ENCODE measurements around the gene STAT2.
"Not testable (repeated sequence)": the region's sequence is repeated elsewhere in the genome, so short reads cannot be mapped to it uniquely, and the experiment has no call there.

STAT2 gene

GRCh38 chr12:56332512-56333196 is 27.3 kb downstream of the STAT2 start:
- FAIRE-seq (no peak), DNase-seq (ENCODE audit: extremely low spot score, insufficient read length, low read depth) (no peak)

DNA sequence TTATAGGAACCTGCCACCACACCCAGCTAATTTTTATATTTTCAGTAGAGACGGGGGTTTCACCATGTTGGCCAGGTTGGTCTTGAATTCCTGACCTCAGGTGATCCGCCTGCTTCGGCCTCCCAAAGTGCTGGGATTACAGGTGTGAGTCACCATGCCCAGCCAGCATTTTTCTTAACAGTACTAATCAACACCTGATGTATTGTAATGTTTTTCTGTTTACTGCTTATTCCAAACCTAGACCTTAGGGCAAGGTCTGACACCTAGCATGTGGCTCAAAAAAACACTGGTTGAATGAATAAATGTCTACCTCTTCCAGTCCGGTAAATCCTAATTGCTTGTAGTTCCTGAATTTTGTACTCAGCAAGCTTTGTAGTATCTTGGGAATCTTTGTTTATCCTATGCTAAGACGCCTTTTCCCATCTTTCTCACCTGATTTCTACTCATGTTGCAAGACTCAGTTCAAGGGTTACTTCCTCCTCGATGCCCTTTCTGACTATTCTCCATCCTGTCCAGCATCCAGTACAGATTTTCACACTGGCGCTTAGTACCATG is 28.9 kb downstream of the STAT2 start:
- DNase-seq (ENCODE audit: extremely low spot score, insufficient read length, low read depth) (no peak), FAIRE-seq (no peak)

DNA sequence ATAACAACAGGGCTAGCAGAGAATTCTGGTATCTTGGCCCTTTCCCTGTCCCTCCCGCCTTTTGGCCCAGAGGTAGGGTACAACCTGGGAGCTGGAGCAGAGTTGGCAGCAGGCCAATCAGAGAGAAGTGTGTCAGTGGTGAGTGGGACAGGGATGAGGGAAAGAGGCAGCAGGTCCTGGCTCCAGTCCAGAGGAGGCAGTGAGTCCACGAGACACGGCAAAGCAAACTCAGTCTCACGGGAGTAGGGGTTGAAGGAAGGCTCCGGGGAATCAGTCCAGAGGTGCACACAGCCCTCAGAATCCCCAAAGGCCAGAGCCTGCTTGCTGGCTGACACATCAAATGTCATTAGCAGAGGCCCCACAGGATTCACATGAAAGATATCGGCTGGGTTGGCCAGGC is 33.4 kb downstream of the STAT2 start:
- no peak for FAIRE-seq
- no peak for DNase-seq (ENCODE audit: extremely low spot score, insufficient read length, low read depth)

- DNase-seq (ENCODE audit: extremely low spot score, insufficient read length, low read depth): no peak
- no peak for FAIRE-seq
Observed at GRCh38 chr12:56326126-56326525, 33.8 kb downstream of the STAT2 start.

GRCh38 chr12:56324206-56324605 is 35.7 kb downstream of the STAT2 start:
- FAIRE-seq: no peak
- DNase-seq (ENCODE audit: extremely low spot score, insufficient read length, low read depth): no peak

DNA sequence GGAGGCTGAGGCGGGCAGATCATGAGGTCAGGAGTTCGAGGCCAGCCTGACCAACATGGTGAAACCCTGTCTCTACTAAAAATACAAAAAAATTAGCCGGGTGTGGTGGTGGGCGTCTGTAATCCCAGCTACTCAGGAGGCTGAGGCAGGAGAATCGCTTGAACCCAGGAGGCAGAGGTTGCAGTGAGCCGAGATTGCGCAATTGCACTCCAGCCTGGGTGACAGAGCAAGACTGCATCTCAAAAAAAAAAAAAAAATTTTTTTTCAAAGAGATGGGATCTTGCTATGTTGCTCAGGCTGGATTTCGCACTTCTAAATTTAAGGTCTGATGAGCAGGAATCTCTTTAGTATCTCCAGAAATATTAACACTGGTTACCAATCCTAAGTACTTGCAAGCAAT is 38.3 kb downstream of the STAT2 start:
- not testable (repeated sequence) for DNase-seq (ENCODE audit: extremely low spot score, insufficient read length, low read depth); FAIRE-seq

GRCh38 chr12:56321027-56321426 is 38.9 kb downstream of the STAT2 start:
- FAIRE-seq (no peak), DNase-seq (ENCODE audit: extremely low spot score, insufficient read length, low read depth) (no peak)

DNA sequence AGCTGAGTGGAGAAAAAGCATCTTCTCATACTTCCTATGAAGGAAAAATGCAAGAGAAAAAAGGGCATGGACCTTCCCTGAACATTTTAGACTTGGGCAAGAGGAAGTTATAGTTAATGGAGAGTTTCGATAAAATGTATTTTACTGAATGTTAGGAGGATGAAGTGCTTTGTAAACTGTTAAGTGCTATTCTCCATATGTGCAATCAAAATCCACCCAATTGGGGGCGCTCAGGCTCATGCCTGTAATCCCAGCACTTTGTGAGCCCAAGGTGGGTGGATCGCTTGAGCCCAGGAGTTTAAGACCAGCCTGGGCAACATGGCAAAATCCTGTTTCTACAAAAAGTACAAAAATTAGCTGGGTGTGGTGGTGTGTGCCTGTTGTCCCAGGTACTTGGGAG is 42.2 kb downstream of the STAT2 start:
- DNase-seq (ENCODE audit: extremely low spot score, insufficient read length, low read depth) (no peak), FAIRE-seq (no peak)

GRCh38 chr12:56315622-56316473 is 44.1 kb downstream of the STAT2 start, which contains the start of gene CNPY2:
Gene CNPY2, minus strand, starts transcription at chr12:56315988. Its CDS starts 771 bp downstream, at chr12:56315217.
- peak; percentile 90 for DNase-seq (ENCODE audit: extremely low spot score, insufficient read length, low read depth)
- peak; percentile 99 for FAIRE-seq

DNA sequence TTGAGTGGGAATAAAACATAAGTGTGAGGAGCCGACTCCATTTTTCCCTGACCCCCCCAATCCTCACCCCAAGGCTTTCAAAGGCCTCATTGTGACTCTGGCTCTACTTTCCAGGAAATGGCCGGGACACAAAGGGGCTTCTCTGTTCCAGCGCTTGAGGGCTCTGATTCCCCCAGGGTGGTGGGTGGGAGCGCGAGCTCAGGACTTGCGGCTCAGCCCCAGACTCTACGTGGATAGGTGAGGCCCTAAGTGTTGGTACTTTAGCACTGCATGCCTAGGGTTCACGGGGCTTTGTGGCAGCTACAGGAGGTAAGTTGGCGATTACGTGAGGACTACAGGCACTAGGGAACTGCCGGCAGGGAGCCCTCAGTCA is 44.7 kb downstream of the STAT2 start:
- FAIRE-seq (no peak), DNase-seq (ENCODE audit: extremely low spot score, insufficient read length, low read depth) (no peak)

- no peak for FAIRE-seq
Observed at GRCh38 chr12:56311003-56311402, 48.9 kb downstream of the STAT2 start.

GRCh38 chr12:56308714-56309113 is 51.2 kb downstream of the STAT2 start:
- no peak for FAIRE-seq
- no peak for DNase-seq (ENCODE audit: extremely low spot score, insufficient read length, low read depth)

More at GRCh38 chr12:56311003-56311402, 48.9 kb downstream of the STAT2 start:
- DNase-seq (ENCODE audit: extremely low spot score, insufficient read length, low read depth): no peak

- FAIRE-seq (no peak), DNase-seq (ENCODE audit: extremely low spot score, insufficient read length, low read depth) (no peak)
Observed at GRCh38 chr12:56307221-56307965, 52.5 kb downstream of the STAT2 start.

- DNase-seq (ENCODE audit: extremely low spot score, insufficient read length, low read depth): no peak
- no peak for FAIRE-seq
Observed at GRCh38 chr12:56304872-56305590, 54.9 kb downstream of the STAT2 start.

- DNase-seq (ENCODE audit: extremely low spot score, insufficient read length, low read depth) (no peak), FAIRE-seq (no peak)
Observed at GRCh38 chr12:56304276-56304675, 55.6 kb downstream of the STAT2 start.

DNA sequence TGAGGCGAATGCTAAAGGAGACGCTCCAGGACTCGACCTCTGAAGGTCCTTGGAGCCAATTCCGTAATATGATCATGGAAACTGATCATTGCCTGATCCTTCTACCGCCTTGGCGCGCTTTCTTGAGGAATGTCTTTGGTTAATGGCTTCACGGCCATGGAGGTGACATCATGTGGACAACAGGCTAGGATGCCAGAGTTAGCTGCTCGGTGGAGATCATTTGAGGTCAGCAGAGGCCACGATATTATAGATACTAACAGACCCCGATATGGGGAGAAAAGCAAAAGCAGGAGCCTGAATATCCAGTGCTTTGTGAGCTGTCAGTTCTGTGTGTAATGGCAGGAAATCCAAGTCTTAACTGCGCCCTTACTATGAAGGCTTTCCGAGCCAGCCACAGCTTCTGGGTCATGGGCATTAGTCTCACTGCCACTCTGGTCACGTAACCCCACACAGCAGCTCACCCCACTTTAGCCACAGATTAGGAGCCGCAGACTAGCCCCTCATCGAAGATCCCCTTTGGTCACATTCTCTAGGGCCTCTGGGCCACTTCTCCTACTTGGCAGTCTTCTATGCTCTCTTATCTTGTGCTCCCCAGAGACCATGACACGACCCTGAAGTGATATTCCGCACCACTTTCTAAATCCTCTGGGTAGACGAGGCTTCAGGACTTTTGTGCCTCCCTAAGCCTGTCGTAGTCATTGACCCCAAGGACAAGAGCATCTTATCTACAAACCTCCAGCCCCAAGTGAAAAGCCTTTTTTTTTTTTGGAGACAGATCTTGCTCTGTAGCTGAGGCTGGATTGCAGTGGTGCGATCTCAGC is 59.1 kb downstream of the STAT2 start:
- FAIRE-seq (no peak), DNase-seq (ENCODE audit: extremely low spot score, insufficient read length, low read depth) (no peak)

DNA sequence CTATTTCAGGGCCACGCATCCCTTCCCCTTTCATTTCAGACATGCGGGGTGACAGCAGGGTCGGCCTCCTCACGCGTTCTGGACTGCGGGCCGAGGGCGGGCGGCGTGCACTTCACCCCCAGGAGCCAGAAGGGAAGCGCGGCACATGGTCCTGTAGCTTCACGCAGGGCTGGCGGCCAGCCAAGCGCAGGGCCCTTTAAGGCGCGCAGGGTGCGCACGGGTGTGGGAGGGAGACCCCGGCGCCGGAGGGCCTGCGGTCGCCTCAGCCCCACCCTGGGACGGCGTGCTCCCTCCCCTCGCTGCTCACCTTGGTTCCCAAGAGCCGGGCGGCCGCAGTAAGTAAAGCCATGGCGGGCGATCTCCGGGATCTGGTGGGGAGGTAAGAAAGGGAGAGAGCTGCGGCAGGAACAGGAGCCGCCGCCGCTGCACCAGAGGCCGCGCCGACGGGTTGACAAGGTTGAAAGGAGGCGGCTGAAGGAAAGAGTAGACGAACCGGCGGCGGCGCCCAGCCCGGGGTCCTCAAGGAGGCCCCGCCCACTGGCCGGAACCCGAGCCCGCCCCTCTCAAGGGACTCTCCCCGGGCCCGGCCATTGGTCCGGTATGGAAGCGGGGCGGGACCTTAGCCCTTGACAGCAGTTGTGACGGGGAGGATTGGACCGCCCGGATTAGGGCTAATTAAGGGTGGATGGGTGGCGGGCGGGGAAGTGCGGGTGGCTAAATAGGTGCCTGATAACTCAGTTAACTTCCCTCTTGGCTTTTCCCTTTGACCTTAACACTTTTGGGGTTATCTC is 59.9 kb downstream of the STAT2 start, which contains the start of gene CS:
TSS of gene CS (minus strand) at position 478 of the 791 bp plus-strand sequence. CDS start at position 349, 129 bp downstream.
- DNase-seq (ENCODE audit: extremely low spot score, insufficient read length, low read depth) (peak; percentile 95), FAIRE-seq (peak; percentile 94)

GRCh38 chr12:56299308-56299852 is 60.5 kb downstream of the STAT2 start:
- FAIRE-seq: peak; percentile 69
- DNase-seq (ENCODE audit: extremely low spot score, insufficient read length, low read depth): no peak
